Limb (tissue), 2 donors: ENCODE results near the gene YIPF3.
"Not testable (repeated sequence)": the region's sequence is repeated elsewhere in the genome, so short reads cannot be mapped to it uniquely, and the experiment has no call there.

Experiments
- DNase-seq, 2 donors: peaks; one replicate each; pipeline ENCODE4 v3.0.0-alpha.2; 2016; ENCODE audit errors: extremely low spot score in 2 of 2

YIPF3 gene

DNA sequence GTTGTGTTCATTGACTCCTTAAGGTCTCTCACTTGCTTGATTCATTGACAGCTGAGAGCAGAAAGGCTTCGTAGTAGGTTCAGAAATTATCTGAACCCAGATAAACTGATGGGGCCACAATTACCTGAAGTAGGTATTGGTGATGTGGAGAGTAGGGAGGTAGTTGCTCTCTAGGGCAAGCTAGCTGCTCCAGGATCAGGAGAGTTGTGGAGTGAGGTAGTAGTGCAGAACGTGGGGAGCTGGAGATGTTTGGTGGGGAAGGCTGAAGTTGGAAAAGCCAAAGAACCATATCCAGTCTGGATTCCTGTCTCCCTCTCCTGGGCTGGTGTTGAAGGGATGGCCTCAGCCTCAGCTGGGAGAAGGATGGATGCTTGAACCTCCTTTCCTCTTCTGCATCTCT lies 23.5 kb downstream of the YIPF3 start:
- no peak for DNase-seq

DNA sequence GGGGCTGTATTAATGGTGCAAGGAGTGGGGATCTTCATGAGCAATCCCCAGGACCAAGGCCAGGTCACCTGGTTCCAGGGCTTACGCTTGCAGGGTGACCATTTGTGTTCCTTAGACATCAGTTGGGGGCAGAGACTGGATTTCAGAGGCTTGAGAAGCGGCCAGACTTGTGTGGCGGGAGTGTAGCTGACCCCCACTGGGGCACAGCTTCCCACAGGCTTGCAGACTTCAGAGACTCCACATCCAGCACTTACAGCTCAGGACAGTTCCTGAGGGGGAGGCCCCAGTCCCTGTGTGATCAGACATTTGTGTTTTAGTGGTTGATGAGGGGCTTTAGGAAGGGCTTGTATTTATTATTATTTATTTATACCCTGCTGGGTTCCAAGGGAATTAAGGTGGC lies 24.1 kb downstream of the YIPF3 start:
- no peak for DNase-seq

DNA sequence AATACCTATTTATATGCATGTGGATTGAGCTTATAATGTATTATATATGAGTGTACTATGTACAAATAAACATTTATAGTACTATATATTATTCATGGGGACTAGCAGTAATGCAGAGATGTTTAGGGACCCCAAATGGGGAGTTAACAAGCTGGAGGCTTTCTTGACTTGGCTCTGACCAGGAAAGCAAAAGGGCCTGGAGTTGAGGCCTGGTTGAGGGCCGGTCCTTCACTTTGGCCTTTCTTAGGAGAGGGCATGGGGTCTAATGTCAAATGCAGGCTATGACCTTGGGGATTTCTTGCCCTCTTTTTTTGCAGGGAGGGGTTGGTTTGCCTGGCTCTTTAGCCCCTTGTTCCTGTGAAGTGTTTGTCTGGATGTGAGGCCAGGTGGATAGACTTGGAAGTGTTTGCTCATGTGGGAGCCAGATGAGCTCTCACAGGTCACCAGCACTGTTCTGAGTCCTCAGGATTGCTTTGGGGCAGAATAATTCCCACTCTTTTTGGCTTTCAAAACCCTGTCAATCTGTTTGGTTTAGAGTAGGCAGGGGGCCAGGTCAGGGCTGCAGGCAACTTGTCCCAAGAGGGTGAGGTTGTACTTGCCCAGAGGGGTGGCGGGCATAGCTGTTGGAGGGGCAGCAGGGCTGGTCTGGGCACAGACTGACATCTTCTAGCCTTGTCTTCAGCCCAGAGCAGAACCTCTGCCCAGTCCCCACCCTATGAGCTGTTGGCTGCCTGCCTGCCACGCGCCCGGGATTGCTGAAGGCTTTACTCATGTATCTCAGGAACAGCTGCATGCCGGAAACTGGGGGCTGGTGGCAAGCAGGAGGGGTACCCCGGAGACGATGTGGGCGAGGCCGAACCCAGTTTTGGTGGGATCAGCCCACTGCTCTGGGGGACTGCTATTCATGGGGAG lies 24.7 kb downstream of the YIPF3 start:
- DNase-seq, result peak in 1 of 2 donors; percentile 77

- no peak for DNase-seq
These were observed 26.2 kb downstream of the YIPF3 start for GRCh38 chr6:43490523-43490939.

DNA sequence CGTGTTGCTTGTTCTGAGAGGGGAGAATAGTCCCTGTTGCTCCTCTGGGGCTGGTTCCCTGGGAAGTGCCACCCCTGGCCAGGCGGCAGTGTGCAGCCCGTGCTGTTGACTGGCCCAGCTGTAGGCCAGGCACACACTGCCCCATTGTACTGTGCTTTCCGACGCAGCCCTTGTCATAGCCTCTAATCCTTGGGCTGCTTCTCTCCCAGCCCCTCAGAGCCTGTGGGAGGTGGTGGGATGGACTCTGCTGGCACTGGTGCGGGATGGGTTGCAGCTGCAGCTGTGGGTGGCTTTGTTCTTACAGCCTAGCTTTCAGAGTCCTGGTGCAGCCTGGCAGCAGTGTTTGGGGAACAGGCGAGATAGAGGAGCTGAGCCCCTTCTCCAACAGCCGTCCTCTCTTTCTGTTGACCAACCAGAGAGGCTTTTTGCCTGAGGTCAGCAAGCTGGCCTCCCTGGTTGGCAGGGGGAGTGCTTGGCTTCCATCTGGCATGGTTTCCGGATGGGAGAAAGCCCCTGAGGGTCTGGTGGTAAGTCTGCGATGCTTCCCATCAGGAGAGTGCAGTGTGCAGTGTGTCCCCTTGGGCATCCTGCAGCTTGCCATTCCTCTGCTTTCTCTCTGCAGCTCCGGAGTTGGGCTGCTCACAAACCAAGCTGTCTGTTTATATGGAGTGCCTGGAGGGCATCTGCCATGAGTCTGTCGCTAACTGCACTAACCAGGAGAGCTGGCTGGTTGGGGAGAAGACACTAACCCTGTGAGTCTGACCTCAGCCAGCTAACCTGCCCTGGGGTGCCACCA lies 27.3 kb downstream of the YIPF3 start:
- DNase-seq, result no peak

GRCh38 chr6:43488667-43489276 lies 28.0 kb downstream of the YIPF3 start:
- DNase-seq, result no peak

DNA sequence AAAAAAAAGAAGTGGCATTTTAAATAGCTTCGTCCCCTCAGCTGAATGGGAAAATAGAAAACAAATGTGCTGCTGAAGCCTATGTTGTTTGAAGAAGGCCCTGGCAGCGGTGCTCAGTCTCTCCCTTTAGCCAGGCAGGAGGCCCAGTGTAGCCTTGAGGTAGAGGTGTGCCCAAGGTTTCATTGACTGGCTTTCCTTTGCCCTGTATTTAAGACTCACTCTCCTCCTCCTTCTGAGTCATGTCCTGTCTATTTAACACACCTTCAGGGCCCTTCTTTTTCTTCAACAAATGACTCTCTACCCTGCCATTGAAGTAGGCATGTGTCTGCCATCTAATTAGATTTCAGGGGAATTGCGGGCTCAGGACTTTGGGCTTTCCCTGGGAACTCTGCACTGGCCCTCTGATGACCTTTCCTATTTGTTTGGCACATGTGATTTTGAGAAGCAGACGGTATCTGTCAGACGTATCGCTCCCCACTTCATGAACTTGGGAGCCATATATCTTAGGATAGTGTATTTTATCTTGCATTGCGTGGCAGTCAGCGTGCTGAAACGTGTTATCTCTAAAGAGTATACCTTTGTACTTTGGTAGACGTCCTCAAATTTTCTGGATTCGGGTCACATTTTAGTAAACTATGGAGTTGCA lies 35.0 kb downstream of the YIPF3 start:
- DNase-seq, result no peak

DNA sequence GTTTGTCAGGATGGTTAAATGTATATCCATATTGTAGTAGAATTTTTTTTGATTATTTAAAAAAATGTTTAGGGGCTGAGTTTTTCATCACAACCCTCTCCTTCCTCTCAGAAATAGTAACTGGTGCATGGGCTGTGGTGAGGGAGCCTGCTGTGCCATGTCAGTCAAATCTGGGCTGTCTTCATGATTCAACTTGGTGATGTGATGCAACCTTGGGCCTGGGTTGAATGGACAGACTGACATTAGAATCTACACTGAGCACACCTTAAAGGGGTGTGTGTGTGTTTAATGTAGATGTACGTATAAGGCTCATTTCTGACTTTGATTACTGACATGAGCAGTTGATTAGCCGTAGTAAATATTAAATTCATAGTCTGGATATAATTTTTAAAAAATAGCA lies 35.7 kb downstream of the YIPF3 start:
- DNase-seq, result no peak

DNA sequence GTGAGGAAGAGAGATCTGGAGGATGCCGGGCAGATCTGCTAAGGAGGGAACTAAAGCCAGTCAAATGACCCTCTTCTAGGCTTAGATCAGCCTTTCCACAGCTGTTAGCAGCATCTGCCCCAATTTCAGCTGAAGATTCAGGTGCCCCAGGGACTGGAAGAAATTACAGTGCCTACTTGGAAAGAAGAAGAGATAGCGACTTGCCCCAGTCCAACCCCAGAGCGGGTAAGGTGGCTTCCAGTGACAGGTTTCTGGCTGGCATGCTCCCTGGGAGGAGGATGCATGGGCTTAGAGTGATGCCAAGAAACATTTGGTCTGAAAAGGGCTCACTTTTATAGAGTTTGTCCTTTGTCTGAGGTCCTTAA lies 38.7 kb downstream of the YIPF3 start:
- no peak for DNase-seq

DNA sequence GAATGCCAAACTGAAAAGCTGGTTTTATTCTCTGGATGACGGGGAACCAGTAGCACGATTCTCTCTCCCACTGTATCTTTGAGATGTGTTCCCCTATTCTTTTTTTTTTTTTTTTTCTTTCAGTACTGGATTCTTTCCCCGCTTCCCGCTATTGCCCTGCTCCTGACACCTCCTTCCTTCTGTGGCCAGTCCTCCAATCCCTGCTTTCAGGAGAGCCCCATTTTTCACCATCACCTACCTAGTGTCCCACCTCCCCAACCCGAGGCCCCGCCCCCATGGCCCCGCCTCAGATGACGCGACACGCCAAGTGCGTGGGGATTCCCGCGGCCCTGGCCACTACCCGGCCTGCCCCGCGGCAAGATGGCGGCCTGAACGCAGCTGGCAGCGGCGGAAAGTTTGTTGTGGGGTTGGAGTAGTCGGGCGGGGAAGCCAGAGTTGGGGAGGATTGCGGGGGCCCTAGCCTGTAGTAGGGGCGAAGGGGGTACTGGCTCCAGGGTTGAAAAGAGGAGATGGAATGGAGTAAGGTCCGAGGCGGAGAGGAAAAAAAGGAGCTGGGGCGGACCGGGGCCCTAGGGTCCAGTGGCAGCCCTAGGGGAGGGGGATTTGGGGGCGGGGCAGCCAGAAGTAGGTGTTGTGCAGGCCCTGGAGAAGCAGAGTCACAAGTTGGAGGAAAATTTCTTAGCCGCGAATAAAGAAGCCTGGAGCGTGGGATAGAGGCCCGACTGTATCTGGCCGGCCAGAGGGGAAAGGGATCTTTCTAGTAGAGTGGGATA lies 39.3 kb downstream of the YIPF3 start, which contains the start of gene TJAP1:
Gene TJAP1 (plus strand): TSS at position 336 of the 773 bp plus-strand sequence. CDS start 21,432 bp downstream, outside the sequence.
- peak; percentile 85 to 99 for DNase-seq

GRCh38 chr6:43476746-43477145 lies 40.0 kb downstream of the YIPF3 start:
- no peak for DNase-seq

GRCh38 chr6:43475516-43475915 lies 41.2 kb downstream of the YIPF3 start:
- DNase-seq, result no peak

- no peak for DNase-seq
These were observed 44.2 kb downstream of the YIPF3 start for GRCh38 chr6:43472515-43472914.

GRCh38 chr6:43471399-43471798 lies 45.3 kb downstream of the YIPF3 start:
- no peak for DNase-seq

DNA sequence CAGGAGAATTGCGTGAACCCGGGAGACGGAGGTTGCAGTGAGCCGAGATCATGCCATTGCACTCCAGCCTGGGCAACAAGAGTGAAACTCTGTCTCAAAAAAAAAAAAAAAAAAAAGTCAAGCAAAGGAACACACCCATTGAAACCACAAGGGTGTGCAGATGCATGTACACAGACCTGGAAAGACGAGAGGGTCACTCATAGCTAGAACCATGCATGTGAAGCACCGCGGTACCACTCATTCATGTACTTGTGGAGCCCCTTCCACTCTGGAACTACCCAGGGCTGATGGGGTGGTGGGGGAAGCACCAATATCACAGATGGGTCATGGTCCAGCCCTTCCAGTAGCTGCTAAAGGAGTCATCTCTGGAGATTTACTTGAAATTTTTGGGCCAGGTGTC lies 46.8 kb downstream of the YIPF3 start:
- DNase-seq, result no peak

DNA sequence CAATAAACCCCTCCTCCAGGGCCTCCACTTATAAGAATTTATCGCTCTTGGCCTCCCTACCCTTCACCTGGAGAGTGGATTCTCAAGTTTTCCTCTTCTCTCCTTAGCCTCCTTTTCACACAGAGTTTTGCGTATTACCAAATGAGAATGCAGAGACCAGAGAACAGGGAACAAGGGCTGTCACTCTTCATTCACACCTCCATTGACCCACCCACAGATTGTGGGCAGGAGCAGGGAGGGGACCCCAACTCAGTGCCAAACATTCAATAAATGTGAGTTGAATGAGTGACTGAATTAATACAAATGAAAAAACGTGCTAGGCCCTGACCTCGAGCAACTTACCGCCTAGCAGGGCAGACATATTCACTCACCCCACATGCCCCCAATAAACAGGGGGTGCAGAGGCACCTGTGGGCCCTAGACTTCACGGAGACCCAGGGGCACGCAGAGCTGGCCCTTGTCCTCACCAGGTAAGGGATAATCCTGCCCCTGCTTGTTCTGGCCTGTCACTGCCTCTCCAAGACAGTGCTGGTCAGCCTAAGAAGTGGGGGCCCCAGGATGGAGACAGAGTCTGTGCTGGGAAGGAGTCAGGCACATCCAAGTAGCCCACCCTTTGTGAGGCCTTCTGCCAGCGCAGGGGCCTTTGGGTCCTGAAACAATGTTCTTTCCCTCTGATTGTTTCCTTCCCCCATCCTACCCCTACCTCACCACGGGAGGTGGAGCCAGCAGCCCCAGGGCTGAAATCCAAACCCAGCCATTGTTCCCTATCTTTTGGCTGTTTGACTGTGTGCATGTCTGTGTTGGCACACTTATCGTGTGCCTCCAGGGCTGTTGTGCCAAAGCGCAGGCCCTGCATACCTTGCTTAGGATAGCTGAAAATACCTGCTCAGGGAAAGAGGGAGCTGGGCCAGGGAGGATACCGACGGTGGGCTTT lies 47.7 kb downstream of the YIPF3 start:
- no peak for DNase-seq

- DNase-seq, result no peak
These were observed 48.5 kb downstream of the YIPF3 start for GRCh38 chr6:43468240-43468639.

DNA sequence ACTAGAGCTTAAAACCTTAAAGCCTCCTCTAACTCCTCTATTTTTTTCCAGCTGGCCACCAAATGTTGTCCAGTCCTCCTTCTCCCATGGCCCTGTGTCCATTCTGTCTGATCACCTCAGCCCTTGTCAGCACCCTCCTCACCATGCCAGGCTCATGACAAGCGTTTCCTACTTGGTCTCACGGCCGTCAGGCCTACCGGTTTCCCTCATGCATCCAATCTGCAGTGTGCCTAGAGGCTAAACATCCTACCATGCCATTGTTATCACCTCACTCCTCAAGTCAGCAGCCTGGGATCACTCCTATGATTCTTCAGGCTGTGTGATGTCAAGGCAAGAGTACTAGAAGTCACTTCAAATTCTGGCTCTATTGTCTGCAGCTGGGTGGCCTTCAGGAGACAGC lies 49.0 kb downstream of the YIPF3 start:
- DNase-seq, result no peak

GRCh38 chr6:43467265-43467664 lies 49.5 kb downstream of the YIPF3 start:
- not testable (repeated sequence) for DNase-seq

DNA sequence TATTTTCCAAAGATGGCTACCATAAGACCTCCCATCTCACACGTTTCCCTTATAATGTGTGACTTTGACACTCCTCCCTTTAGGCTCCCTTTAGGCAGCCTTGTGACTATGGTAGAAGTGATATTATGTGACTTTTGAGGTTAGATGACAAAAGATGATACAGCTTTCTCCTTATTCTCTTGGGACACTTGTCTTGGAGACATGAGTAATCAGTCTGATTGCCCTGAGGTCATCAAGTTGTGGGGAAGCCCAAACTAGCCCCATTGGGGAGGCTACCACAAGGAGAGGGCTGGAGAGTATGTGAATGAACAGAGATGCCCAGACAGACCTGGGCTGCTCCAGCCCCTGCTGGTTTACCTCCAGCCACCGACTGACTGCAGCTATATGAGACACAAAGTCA lies 50.8 kb downstream of the YIPF3 start:
- no peak for DNase-seq
